Measurements from ENCODE around the gene BCOR. TPM values are rescaled to one million over a fixed set of nuclear protein-coding genes. Genes with fewer than 3 reads are reported as not detected.

Gene BCOR
- total RNA-seq, 4 donors from 2014 or later = 12.0 to 20.1 (median 17.4) TPM

- DNase-seq = no peak
- Histone ChIP-seq H3K4me3 (peak overlapping the region; percentile 42 to 71 (median 61)), H3K4me1 (peaks cover 25 to 48% (median 47%) of the 10 kb centered on the region in 3 donors), H3K27ac (peak overlapping the region; percentile 84 to 97 (median 96)), H3K36me3 (no peaks in the 10 kb centered on the region), H3K27me3 (peaks cover 0 to 58% (median 0%) of the 10 kb centered on the region in 4 donors), H3K9me3 (no peaks in the 10 kb centered on the region)
- peak in 1 of 4 donors; percentile 8 for TF ChIP-seq POLR2A (IDR thresholded peaks at IDR 0.05)
- TF ChIP-seq CTCF (IDR thresholded peaks at IDR 0.05) = no peak
- whole genome bisulfite sequencing, 2 donors = 8% methylated on average over 4 of the region's 39 CpGs; no CpG with 5 or more reads in 1 of the 2 donors
- intact Hi-C loops (cut with DNase I) = no loop called here
These were observed 6.8 kb upstream of the BCOR start for GRCh38 chrX:40104630-40104984.

- intact Hi-C loops (cut with DNase I) = no loop called here
- no peak for DNase-seq
- Histone ChIP-seq H3K9me3 (no peaks in the 10 kb centered on the region), H3K4me1 (peaks cover 30 to 55% (median 52%) of the 10 kb centered on the region in 3 donors), H3K27me3 (peaks cover 0 to 61% (median 0%) of the 10 kb centered on the region in 4 donors), H3K27ac (no peak overlapping the region), H3K4me3 (no peak overlapping the region), H3K36me3 (no peaks in the 10 kb centered on the region)
- 56 to 91% methylated on average over 15 to 22 of the region's 22 CpGs for WGBS, 2 donors
- TF ChIP-seq CTCF (IDR thresholded peaks at IDR 0.05) (no peak), POLR2A (IDR thresholded peaks at IDR 0.05) (no peak)
These were observed 6.0 kb upstream of the BCOR start for GRCh38 chrX:40103565-40104323.

GRCh38 chrX:40102393-40103381 lies 4.9 kb upstream of the BCOR start:
- WGBS, 2 donors = 73 to 98% methylated on average over 13 to 16 of the region's 65 CpGs
- no peak overlapping the region for H3K4me3 ChIP-seq
- TF ChIP-seq CTCF (IDR thresholded peaks at IDR 0.05) (no peak), POLR2A (IDR thresholded peaks at IDR 0.05) (no peak)
- no peak for DNase-seq
- peaks cover 0 to 54% (median 0%) of the 10 kb centered on the region in 4 donors for H3K27me3 ChIP-seq
- peaks cover 23 to 49% (median 48%) of the 10 kb centered on the region in 3 donors for H3K4me1 ChIP-seq
- intact Hi-C loops (cut with DNase I) = no loop called here
- H3K27ac ChIP-seq = no peak overlapping the region
- H3K9me3 ChIP-seq = no peaks in the 10 kb centered on the region
- H3K36me3 ChIP-seq = no peaks in the 10 kb centered on the region

- Histone ChIP-seq H3K9me3 (no peaks in the 10 kb centered on the region), H3K27me3 (peaks cover 0 to 45% (median 0%) of the 10 kb centered on the region in 4 donors), H3K27ac (no peak overlapping the region), H3K4me1 (peaks cover 15 to 37% (median 36%) of the 10 kb centered on the region in 3 donors), H3K4me3 (no peak overlapping the region), H3K36me3 (no peaks in the 10 kb centered on the region)
- WGBS, 2 donors = 59 to 100% methylated on average over 3 to 7 of the region's 9 CpGs
- intact Hi-C loops (cut with DNase I) = no loop called here
- no peak for DNase-seq
- no peak for TF ChIP-seq POLR2A (IDR thresholded peaks at IDR 0.05)
- no peak for TF ChIP-seq CTCF (IDR thresholded peaks at IDR 0.05)
These were observed 3.7 kb upstream of the BCOR start for GRCh38 chrX:40101430-40101802.
